HepG2 (cell line): ENCODE results near the gene FKBP1B. TPM values are rescaled to one million over a fixed set of nuclear protein-coding genes. Genes with fewer than 3 reads are reported as not detected.

Experiments
- ARNT2 ChIP-seq: sonication (generic); formaldehyde crosslinking; IDR thresholded peaks from 2 replicates; pipeline ENCODE4 v1.8.0; 2022; ENCODE audit warnings: mild to moderate bottlenecking, low read depth, missing genetic modification reagents, moderate library complexity
- GATA4 ChIP-seq: sonication (generic); IDR thresholded peaks from 2 replicates; pipeline ENCODE4 v1.6.1; 2016; ENCODE audit warnings: antibody characterized with exemption, low read depth, borderline replicate concordance
- MAZ ChIP-seq, 2 experiments: sonication (generic) in 1 of 2; formaldehyde crosslinking in 1 of 2; IDR thresholded peaks; 2 replicates each; pipeline versions ENCODE4 v1.5.0 to v1.6.1; 2012 to 2020; ENCODE audit warnings: low read depth in 2 of 2, mild to moderate bottlenecking in 2 of 2, borderline replicate concordance in 1 of 2, improper control_type of control experiment in 1 of 2, low read length in 1 of 2, missing genetic modification reagents in 1 of 2, moderate library complexity in 1 of 2
- NFIC ChIP-seq: IDR thresholded peaks from 2 replicates; pipeline ENCODE4 v1.6.1; 2012; ENCODE audit warnings: mild to moderate bottlenecking, low read length, inconsistent platforms
- PPARG ChIP-seq: conservative IDR thresholded peaks from 2 replicates; pipeline ENCODE4 v1.6.1; 2016; ENCODE audit warnings: missing biosample characterization, missing genetic modification reagents
- TCF7L2 ChIP-seq: IDR thresholded peaks from 2 replicates; pipeline ENCODE4 v1.6.1; 2011; ENCODE audit warnings: mild to moderate bottlenecking, low read depth, low read length, moderate library complexity
- XRCC5 ChIP-seq: fragments of 200-400 bp; formaldehyde crosslinking; optimal IDR thresholded peaks from 2 replicates; pipeline ENCODE3; 2017; ENCODE audit warnings: mild to moderate bottlenecking, low read length
- ZNF143 ChIP-seq: sonication (generic); formaldehyde crosslinking; IDR thresholded peaks from 2 replicates; pipeline ENCODE4 v1.4.0; 2020; ENCODE audit warnings: missing genetic modification reagents
- ZNF234 ChIP-seq: sonication (generic); formaldehyde crosslinking; conservative IDR thresholded peaks from 2 replicates; pipeline ENCODE4 v1.5.1; 2020; ENCODE audit warnings: mild to moderate bottlenecking, missing genetic modification reagents
- ZNF264 ChIP-seq: sonication (generic); formaldehyde crosslinking; IDR thresholded peaks from 2 replicates; pipeline ENCODE4 v1.4.0; 2020; ENCODE audit warnings: missing genetic modification reagents
- ZNF720 ChIP-seq: sonication (generic); formaldehyde crosslinking; IDR thresholded peaks from 2 replicates; pipeline ENCODE4 v1.4.0; 2020; ENCODE audit warnings: missing genetic modification reagents
- ZNF749 ChIP-seq: sonication (generic); formaldehyde crosslinking; IDR thresholded peaks from 2 replicates; pipeline ENCODE4 v1.8.0; 2022; ENCODE audit warnings: mild to moderate bottlenecking, missing genetic modification reagents, moderate library complexity, borderline replicate concordance
- ZNF83 ChIP-seq: sonication (generic); formaldehyde crosslinking; IDR thresholded peaks from 2 replicates; pipeline ENCODE4 v1.4.0; 2020; ENCODE audit warnings: missing genetic modification reagents, mild to moderate bottlenecking, borderline replicate concordance
- polyA plus RNA-seq, 8 experiments: library from polyadenylated mRNA; depleted of rRNA in 3 of 8; stranded (reverse) in 7 of 8; unstranded in 1 of 8; fragments of >200 nt; fragmentation: Illumina TruSeq in 4 of 8; extraction: Trizol in 4 of 8; gene quantifications; 2 replicates each; pipeline versions ENCODE4 v1.2.1 to v1.2.3, GENCODE V29; 2011 to 2016; ENCODE audit warnings: low read depth in 4 of 8, missing spikeins in 1 of 8, mixed read lengths in 1 of 8; ENCODE audit not compliant: insufficient read depth in 1 of 8
- total RNA-seq, 5 experiments: library from RNA; depleted of rRNA; stranded (reverse); fragments of >200 nt; fragmentation: Illumina TruSeq; extraction: Trizol; gene quantifications; 2 replicates each; pipeline ENCODE4 v1.2.3, GENCODE V29; 2016; ENCODE audit warnings: low read depth in 1 of 5
- TF ChIP-seq, protein P1 (sequence below): IDR thresholded peaks from 2 replicates; pipeline ENCODE4 v1.6.1; 2016; ENCODE audit warnings: missing compliant biosample characterization, missing genetic modification reagents, borderline replicate concordance
- TF ChIP-seq, protein P2 (sequence below): sonication (generic); formaldehyde crosslinking; IDR thresholded peaks from 2 replicates; pipeline ENCODE4 v1.4.0; 2020; ENCODE audit warnings: mild to moderate bottlenecking, missing genetic modification reagents
- TF ChIP-seq, protein P3 (sequence below): sonication (generic); formaldehyde crosslinking; IDR thresholded peaks from one replicate; pipeline ENCODE4 v1.5.1; 2020; ENCODE audit warnings: mild to moderate bottlenecking, missing genetic modification reagents; ENCODE audit errors: not compliant biosample characterization
- TF ChIP-seq, protein P4 (sequence below): sonication (generic); formaldehyde crosslinking; IDR thresholded peaks from 2 replicates; pipeline ENCODE4 v1.8.0; 2022; ENCODE audit warnings: low read depth, missing genetic modification reagents

Gene FKBP1B
- total and polyA plus RNA-seq, 2 of the 13 experiments (the other 11 are each of a cell fraction or from before 2014, with no cell fraction given): 35.2 to 96.3 TPM

DNA sequence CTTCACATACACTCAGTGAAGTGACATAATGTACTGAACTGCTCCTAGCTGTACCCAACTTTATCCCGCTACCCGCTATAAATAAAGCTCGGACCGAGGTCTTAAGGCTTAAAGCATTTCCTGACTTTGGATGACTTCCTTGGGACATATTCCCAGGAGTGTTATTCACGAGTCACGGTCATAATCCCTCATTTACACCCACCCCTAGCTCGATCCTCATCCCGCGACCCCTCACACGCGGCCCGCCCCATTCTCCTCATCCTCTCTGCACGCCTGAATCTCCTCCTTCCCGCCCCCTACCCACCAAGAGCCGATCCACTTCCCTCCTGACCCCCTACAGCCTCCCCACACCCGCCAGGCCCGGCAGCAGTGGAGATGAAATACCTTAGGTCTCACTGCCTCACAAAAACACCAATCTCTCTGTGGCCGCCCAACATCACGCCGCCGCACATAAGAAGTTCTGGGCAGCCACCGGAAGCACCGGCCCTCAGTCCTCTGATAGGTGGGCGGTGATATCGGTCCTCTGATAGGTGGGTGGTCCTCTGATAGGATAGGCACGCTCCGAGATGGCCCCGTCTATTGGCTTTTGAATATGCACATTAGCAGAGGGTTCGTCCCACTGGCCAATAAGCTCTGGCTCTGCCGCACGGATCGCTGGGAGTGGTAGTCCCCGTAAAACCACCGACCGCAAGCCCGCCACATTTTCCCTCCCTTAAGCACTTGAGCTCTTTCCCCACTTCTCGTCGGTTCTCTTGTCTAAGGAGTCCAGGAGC is 2.4 kb upstream of the FKBP1B start, which contains the start of gene WDCP (continued):
- TF ChIP-seq, protein P1, sequence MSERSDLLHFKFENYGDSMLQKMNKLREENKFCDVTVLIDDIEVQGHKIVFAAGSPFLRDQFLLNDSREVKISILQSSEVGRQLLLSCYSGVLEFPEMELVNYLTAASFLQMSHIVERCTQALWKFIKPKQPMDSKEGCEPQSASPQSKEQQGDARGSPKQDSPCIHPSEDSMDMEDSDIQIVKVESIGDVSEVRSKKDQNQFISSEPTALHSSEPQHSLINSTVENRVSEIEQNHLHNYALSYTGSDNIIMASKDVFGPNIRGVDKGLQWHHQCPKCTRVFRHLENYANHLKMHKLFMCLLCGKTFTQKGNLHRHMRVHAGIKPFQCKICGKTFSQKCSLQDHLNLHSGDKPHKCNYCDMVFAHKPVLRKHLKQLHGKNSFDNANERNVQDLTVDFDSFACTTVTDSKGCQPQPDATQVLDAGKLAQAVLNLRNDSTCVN (CRISPR knock-in tag): peak; percentile 56; the same call in 1 of the 2 replicates
- TF ChIP-seq, protein P2, sequence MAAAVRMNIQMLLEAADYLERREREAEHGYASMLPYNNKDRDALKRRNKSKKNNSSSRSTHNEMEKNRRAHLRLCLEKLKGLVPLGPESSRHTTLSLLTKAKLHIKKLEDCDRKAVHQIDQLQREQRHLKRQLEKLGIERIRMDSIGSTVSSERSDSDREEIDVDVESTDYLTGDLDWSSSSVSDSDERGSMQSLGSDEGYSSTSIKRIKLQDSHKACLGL (CRISPR knock-in tag): peak; percentile 65; the same call in 1 of the 2 replicates
- TF ChIP-seq TCF7L2 (no peak), PPARG (CRISPR knock-in tag) (no peak), GATA4 (peak; percentile 61; the same call in 1 of the 2 replicates), NFIC (no peak), XRCC5 (peak; percentile 69), ZNF720 (no peak), MAZ (IDR thresholded peaks at IDR 0.05; ENCODE audit: borderline replicate concordance, low read depth, low read length) (0 out of 2 replicates have a peak, but pooled peaks have one; percentile 47), MAZ (CRISPR knock-in tag; IDR thresholded peaks at IDR 0.05; ENCODE audit: low read depth) (peak; percentile 67), ZNF83 (CRISPR knock-in tag) (peak; percentile 68; the same call in 1 of the 2 replicates), ZNF749 (0 out of 2 replicates have a peak, but pooled peaks have one; percentile 70), ARNT2 (CRISPR knock-in tag) (no peak), ZNF264 (CRISPR knock-in tag) (0 out of 2 replicates have a peak, but pooled peaks have one; percentile 57), ZNF234 (CRISPR knock-in tag) (no peak), ZNF143 (CRISPR knock-in tag) (peak; percentile 95)
- TF ChIP-seq, protein P3, sequence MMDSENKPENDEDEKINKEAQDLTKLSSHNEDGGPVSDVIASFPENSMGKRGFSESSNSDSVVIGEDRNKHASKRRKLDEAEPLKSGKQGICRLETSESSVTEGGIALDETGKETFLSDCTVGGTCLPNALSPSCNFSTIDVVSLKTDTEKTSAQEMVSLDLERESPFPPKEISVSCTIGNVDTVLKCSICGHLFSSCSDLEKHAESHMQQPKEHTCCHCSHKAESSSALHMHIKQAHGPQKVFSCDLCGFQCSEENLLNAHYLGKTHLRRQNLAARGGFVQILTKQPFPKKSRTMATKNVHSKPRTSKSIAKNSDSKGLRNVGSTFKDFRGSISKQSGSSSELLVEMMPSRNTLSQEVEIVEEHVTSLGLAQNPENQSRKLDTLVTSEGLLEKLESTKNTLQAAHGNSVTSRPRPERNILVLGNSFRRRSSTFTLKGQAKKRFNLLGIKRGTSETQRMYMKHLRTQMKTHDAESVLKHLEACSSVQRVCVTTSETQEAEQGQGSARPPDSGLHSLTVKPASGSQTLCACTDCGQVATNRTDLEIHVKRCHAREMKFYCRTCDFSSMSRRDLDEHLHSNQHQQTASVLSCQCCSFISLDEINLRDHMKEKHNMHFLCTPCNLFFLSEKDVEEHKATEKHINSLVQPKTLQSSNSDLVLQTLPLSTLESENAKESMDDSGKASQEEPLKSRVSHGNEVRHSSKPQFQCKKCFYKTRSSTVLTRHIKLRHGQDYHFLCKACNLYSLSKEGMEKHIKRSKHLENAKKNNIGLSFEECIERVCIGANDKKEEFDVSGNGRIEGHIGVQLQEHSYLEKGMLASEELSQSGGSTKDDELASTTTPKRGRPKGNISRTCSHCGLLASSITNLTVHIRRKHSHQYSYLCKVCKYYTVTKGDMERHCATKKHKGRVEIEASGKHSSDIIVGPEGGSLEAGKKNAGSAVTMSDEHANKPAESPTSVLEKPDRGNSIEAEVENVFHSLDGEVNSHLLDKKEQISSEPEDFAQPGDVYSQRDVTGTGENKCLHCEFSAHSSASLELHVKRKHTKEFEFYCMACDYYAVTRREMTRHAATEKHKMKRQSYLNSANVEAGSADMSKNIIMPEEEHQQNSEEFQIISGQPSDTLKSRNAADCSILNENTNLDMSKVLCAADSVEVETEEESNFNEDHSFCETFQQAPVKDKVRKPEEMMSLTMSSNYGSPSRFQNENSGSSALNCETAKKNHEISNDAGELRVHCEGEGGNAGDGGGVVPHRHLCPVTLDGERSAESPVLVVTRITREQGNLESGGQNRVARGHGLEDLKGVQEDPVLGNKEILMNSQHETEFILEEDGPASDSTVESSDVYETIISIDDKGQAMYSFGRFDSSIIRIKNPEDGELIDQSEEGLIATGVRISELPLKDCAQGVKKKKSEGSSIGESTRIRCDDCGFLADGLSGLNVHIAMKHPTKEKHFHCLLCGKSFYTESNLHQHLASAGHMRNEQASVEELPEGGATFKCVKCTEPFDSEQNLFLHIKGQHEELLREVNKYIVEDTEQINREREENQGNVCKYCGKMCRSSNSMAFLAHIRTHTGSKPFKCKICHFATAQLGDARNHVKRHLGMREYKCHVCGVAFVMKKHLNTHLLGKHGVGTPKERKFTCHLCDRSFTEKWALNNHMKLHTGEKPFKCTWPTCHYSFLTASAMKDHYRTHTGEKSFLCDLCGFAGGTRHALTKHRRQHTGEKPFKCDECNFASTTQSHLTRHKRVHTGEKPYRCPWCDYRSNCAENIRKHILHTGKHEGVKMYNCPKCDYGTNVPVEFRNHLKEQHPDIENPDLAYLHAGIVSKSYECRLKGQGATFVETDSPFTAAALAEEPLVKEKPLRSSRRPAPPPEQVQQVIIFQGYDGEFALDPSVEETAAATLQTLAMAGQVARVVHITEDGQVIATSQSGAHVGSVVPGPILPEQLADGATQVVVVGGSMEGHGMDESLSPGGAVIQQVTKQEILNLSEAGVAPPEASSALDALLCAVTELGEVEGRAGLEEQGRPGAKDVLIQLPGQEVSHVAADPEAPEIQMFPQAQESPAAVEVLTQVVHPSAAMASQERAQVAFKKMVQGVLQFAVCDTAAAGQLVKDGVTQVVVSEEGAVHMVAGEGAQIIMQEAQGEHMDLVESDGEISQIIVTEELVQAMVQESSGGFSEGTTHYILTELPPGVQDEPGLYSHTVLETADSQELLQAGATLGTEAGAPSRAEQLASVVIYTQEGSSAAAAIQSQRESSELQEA (CRISPR knock-in tag): peak; percentile 82
- TF ChIP-seq, protein P4, sequence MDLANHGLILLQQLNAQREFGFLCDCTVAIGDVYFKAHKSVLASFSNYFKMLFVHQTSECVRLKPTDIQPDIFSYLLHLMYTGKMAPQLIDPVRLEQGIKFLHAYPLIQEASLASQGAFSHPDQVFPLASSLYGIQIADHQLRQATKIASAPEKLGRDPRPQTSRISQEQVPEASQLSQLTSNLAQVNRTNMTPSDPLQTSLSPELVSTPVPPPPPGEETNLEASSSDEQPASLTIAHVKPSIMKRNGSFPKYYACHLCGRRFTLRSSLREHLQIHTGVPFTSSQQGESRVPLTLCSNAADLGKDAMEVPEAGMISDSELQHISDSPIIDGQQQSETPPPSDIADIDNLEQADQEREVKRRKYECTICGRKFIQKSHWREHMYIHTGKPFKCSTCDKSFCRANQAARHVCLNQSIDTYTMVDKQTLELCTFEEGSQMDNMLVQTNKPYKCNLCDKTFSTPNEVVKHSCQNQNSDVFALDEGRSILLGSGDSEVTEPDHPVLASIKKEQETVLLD: no peak
